SU-DHL-6 (cell line): ENCODE measurements around the gene TRNAU1AP.
"Not testable (repeated sequence)": the region's sequence is repeated elsewhere in the genome, so short reads cannot be mapped to it uniquely, and the experiment has no call there.

Experiments
- H2AFZ ChIP-seq: fragments of 200-600 bp; sonication (generic); 2 replicates; pipeline ENCODE4 v1.6.1; 2014; ENCODE audit warnings: low read depth, mild to moderate bottlenecking, moderate library complexity, mixed read lengths, antibody characterized with exemption, low read length; ENCODE audit not compliant: severe bottlenecking
- H3F3A ChIP-seq: fragments of 200-600 bp; shearing (Covaris generic); 2 replicates; pipeline ENCODE4 v1.6.0; 2016; ENCODE audit warnings: antibody characterized with exemption, mild to moderate bottlenecking; ENCODE audit not compliant: insufficient read depth
- H3K27ac ChIP-seq: fragments of 200-600 bp; sonication (generic); 2 replicates; pipeline ENCODE4 v1.5.1; 2016; ENCODE audit warnings: low read depth, mild to moderate bottlenecking, low read length, moderate library complexity, mixed read lengths
- H3K27me3 ChIP-seq: fragments of 200-600 bp; sonication (generic), shearing (Covaris generic); 2 replicates; pipeline ENCODE4 v1.6.0; 2014; ENCODE audit warnings: mild to moderate bottlenecking, low read length
- H3K36me3 ChIP-seq: fragments of 200-600 bp; sonication (generic); 2 replicates; pipeline ENCODE4 v1.6.1; 2014; ENCODE audit warnings: mild to moderate bottlenecking, low read length, mixed read lengths
- H3K4me2 ChIP-seq: fragments of 300-600, 200-600 bp; shearing (Covaris generic), sonication (generic); 2 replicates; pipeline ENCODE4 v1.6.0; 2014; ENCODE audit warnings: low read length, low read depth, mild to moderate bottlenecking; ENCODE audit not compliant: poor library complexity, severe bottlenecking
- H3K4me3 ChIP-seq: fragments of 200-600 bp; sonication (generic); 2 replicates; pipeline ENCODE4 v1.5.1; 2014; ENCODE audit warnings: antibody characterized with exemption, low read length, mild to moderate bottlenecking, mixed read lengths; ENCODE audit not compliant: insufficient read depth, poor library complexity, severe bottlenecking
- H3K79me2 ChIP-seq: fragments of 200-600 bp; sonication (generic); 2 replicates; pipeline ENCODE4 v1.6.1; 2014; ENCODE audit warnings: mild to moderate bottlenecking, low read length, moderate library complexity; ENCODE audit not compliant: insufficient read depth
- H3K9ac ChIP-seq: fragments of 200-600 bp; sonication (generic); 2 replicates; pipeline ENCODE4 v1.7.0; 2014; ENCODE audit warnings: mild to moderate bottlenecking, low read length
- H3K9me2 ChIP-seq: fragments of 200-600 bp; sonication (generic); replicated peaks from 2 replicates; pipeline ENCODE4 v1.6.1; 2014; ENCODE audit warnings: low read length; ENCODE audit not compliant: insufficient read depth
- H3K9me3 ChIP-seq: fragments of 200-600 bp; sonication (generic); 2 replicates; pipeline ENCODE4 v1.6.1; 2014; ENCODE audit warnings: low read length, mixed read lengths; ENCODE audit not compliant: insufficient read depth
- H4K20me1 ChIP-seq: fragments of 200-600 bp; sonication (generic); 2 replicates; pipeline ENCODE4 v1.6.1; 2014; ENCODE audit warnings: low read depth, mild to moderate bottlenecking, antibody characterized with exemption, low read length, moderate library complexity, mixed read lengths
- CTCF ChIP-seq: fragments of 200-600 bp; sonication (generic); IDR thresholded peaks from one replicate; pipeline ENCODE4 v1.5.1; 2017; ENCODE audit warnings: antibody characterized with exemption, mild to moderate bottlenecking, low read length, moderate library complexity; ENCODE audit not compliant: insufficient read depth, poor library complexity, severe bottlenecking
- EZH2phosphoT487 ChIP-seq: fragments of 200-600 bp; sonication (generic), shearing (Covaris generic); conservative IDR thresholded peaks from 2 replicates; pipeline ENCODE4 v1.6.1; 2018; ENCODE audit warnings: mild to moderate bottlenecking, antibody characterized with exemption, low read length, moderate library complexity, mixed read lengths

Gene TRNAU1AP

GRCh38 chr1:28595412-28596191 lies 42.7 kb downstream of the TRNAU1AP start:
- H3F3A ChIP-seq: no peaks in the 10 kb centered on the region
- H3K4me2 ChIP-seq: no peak overlapping the region
- H3K4me3 ChIP-seq: no peak overlapping the region
- TF ChIP-seq EZH2phosphoT487 (no peak), CTCF (no peak)
- no peaks in the 10 kb centered on the region for H3K9me2 ChIP-seq
- H2AFZ ChIP-seq: no peak overlapping the region
- H3K9me3 ChIP-seq: no peaks in the 10 kb centered on the region
- H3K79me2 ChIP-seq: no peaks in the 10 kb centered on the region
- no peaks in the 10 kb centered on the region for H3K27me3 ChIP-seq
- no peak overlapping the region for H3K27ac ChIP-seq
- H3K9ac ChIP-seq: no peak overlapping the region
- no peaks in the 10 kb centered on the region for H3K36me3 ChIP-seq
- no peaks in the 10 kb centered on the region for H4K20me1 ChIP-seq

DNA sequence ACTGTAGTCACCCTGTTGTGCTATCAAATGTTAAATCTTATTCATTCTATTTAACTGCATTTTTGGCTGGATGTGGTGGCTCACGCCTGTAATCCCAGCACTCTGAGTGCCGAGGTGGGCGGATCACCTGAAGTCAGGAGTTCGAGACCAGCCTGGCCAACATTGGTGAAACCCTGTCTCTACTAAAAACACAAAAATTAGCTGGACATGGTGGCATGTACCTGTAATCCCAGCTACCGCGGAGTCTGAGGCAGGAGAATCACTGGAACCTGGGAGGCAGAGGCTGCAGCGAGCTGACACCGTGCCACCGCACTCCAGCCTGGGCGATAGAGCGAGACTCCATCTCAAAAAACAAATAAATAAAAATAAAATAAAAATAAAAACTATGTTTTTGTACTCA lies 43.4 kb downstream of the TRNAU1AP start:
- H3K9ac ChIP-seq, H3K4me2 ChIP-seq, H4K20me1 ChIP-seq, H3K27me3 ChIP-seq, H2AFZ ChIP-seq, H3K79me2 ChIP-seq, H3K9me2 ChIP-seq, H3K36me3 ChIP-seq, H3K4me3 ChIP-seq, H3F3A ChIP-seq, H3K27ac ChIP-seq, H3K9me3 ChIP-seq: not testable (repeated sequence)

DNA sequence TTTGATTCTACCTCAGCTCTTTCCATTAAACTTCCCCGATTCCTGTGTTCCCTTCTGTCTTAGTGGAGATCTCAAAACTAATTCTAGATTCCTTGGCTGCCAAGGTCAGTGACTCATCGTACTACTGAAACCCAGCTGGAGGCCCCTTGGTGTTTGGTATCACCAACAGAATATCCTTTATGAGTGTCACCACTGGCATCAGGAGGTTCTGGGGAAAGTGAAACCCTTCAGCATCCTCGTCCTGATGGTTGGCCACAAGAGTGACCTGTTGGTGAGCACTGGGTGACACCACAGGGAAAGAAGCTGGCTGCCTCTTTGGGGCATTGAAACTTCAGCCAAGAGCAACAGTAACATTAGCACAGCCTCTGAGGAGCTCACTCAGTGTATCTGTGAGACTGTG lies 48.8 kb downstream of the TRNAU1AP start:
- Histone ChIP-seq H3K4me2 (no peak overlapping the region), H3K9me3 (no peaks in the 10 kb centered on the region), H4K20me1 (no peaks in the 10 kb centered on the region), H3K4me3 (no peak overlapping the region), H3K9ac (no peak overlapping the region), H3K36me3 (no peaks in the 10 kb centered on the region), H3K9me2 (no peaks in the 10 kb centered on the region), H3K79me2 (no peaks in the 10 kb centered on the region), H3K27me3 (no peaks in the 10 kb centered on the region), H2AFZ (no peak overlapping the region), H3F3A (0 out of 2 replicates have a peak, but pooled peaks cover 4% of the 10 kb centered on the region), H3K27ac (no peak overlapping the region)
- TF ChIP-seq CTCF (no peak), EZH2phosphoT487 (no peak)

DNA sequence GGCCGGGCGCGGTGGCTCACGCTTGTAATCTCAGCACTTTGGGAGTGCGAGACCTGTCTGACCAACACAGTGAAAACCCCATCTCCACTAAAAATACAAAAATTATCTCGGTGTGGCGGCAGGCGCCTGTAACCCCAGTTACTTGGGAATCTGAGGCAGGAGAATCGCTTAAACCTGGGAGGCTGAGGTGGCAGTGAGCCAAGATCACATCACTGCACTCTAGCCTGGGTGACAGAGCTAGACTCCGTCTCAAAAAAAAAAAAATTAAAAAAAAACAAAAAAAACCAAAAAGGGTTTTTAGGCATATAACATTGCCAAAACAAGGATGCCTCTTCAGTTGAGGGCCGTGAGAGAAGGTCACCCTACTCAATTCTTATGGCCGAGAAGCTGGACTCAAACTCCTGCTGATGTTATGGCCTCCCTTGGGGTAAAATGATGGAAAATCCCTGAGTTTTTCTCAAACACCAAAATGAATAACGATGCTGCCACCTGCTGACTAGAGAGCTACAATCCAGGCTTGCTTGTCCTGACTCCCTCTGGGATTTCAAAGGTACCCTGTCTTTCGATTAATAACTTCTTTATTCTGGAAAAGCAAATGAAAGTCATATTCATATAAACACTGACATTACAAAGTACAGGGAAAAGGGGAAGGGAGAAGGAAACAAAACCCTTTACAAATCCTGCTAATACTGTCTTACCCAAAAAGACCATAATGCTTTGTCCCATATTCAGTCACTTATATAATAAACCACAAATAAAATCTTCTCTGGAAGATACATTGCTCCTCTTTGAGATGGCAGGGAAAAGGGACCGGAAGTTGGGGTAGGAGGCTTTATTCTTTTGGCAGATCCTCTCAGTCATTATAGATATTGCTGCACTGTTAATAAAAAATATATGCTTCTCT lies 49.9 kb downstream of the TRNAU1AP start:
- Histone ChIP-seq H3K4me3 (no peak overlapping the region), H3K9me2 (no peaks in the 10 kb centered on the region), H2AFZ (no peak overlapping the region), H3K27ac (no peak overlapping the region), H3K9ac (no peak overlapping the region), H3K36me3 (no peaks in the 10 kb centered on the region), H3K9me3 (no peaks in the 10 kb centered on the region), H3F3A (0 out of 2 replicates have a peak, but pooled peaks cover 4% of the 10 kb centered on the region), H3K27me3 (no peaks in the 10 kb centered on the region), H3K4me2 (no peak overlapping the region), H4K20me1 (no peaks in the 10 kb centered on the region), H3K79me2 (no peaks in the 10 kb centered on the region)
- TF ChIP-seq CTCF (peak; percentile 42), EZH2phosphoT487 (no peak)
